NB4 (cell line): ENCODE measurements around the gene TUBGCP2.

Source experiments
- CTCF ChIP-seq: IDR thresholded peaks from one replicate; pipeline ENCODE4 v1.5.1; 2012; ENCODE audit warnings: low read depth, low read length
- POLR2A ChIP-seq: IDR thresholded peaks from 2 replicates; pipeline ENCODE4 v1.6.1; 2011; ENCODE audit warnings: mild to moderate bottlenecking; ENCODE audit not compliant: insufficient read length; ENCODE audit errors: extremely low read depth

GRCh38 chr10:133353202-133353959 lies 44.7 kb upstream of the TUBGCP2 start:
- TF ChIP-seq CTCF (no peak), POLR2A (no peak)
